Measurements from ENCODE around the gene NFATC4. TPM values are rescaled to one million over a fixed set of nuclear protein-coding genes. Genes with fewer than 3 reads are reported as not detected.

The NFATC4 gene
- total and polyA plus RNA-seq, 2 of the 4 experiments (the other 2 are of a cell fraction), result 15.6 to 35.8 TPM

- Histone ChIP-seq H3K9me3 (ENCODE audit: control insufficient read depth, insufficient read depth, low read length) (no peaks in the 10 kb centered on the region), H2AFZ (replicated peaks; ENCODE audit: low read length, poor library complexity) (no peak overlapping the region), H3K14ac (replicated peaks; ENCODE audit: low read depth, low read length) (no peak overlapping the region), H3K4ac (ENCODE audit: low read depth, low read length) (0 out of 2 replicates have a peak overlapping the region, but pooled peaks have one; percentile 15), H2BK15ac (ENCODE audit: low read depth, low read length) (no peak overlapping the region), H3K4me2 (ENCODE audit: low read depth, low read length) (no peak overlapping the region), H2BK120ac (ENCODE audit: low read depth, low read length) (no peak overlapping the region), H3K36me3 (ENCODE audit: control insufficient read depth, insufficient read depth, low read length) (peaks cover 4% of the 10 kb centered on the region; the same call in 1 of the 2 replicates), H4K91ac (ENCODE audit: insufficient read depth, low read depth, low read length) (no peak overlapping the region), H4K20me1 (ENCODE audit: insufficient read depth, low read length) (peaks cover 11% of the 10 kb centered on the region), H3K4me3 (ENCODE audit: insufficient read depth, low read depth, low read length) (no peak overlapping the region), H2BK20ac (ENCODE audit: low read depth, low read length) (0 out of 2 replicates have a peak overlapping the region, but pooled peaks have one; percentile 47), H3K9me1 (ENCODE audit: insufficient read depth, low read length) (peaks cover 5% of the 10 kb centered on the region), H2AK5ac (ENCODE audit: low read depth, low read length) (peak overlapping the region; percentile 28; the same call in 1 of the 2 replicates), H2BK5ac (ENCODE audit: low read depth, low read length, poor library complexity, severe bottlenecking) (no peak overlapping the region), H4K5ac (ENCODE audit: low read depth, low read length) (no peak overlapping the region), H3K56ac (ENCODE audit: extremely low read depth, insufficient read depth, low read length) (no peak overlapping the region), H3K23ac (ENCODE audit: low read depth, low read length) (no peak overlapping the region), H3K4me1 (ENCODE audit: control insufficient read depth, insufficient read depth, low read length) (peaks cover 13% of the 10 kb centered on the region; the same call in 1 of the 2 replicates), H3K27me3 (ENCODE audit: control insufficient read depth, insufficient read depth, low read length) (peaks cover 10% of the 10 kb centered on the region), H3K79me1 (ENCODE audit: low read depth in 1 of 2, low read length in 2 of 2) (peaks cover 7 to 27% of the 10 kb centered on the region in 2 experiments; a peak in 3 of 4 replicates), H3K18ac (ENCODE audit: low read depth, low read length) (no peak overlapping the region), H3K27ac (ENCODE audit: insufficient read depth, low read length) (no peak overlapping the region), H2AK9ac (replicated peaks; ENCODE audit: low read depth, low read length, poor library complexity) (peak overlapping the region; percentile 9), H4K8ac (ENCODE audit: low read depth in 2 of 2, low read length in 2 of 2) (no peak overlapping the region), H3K9ac (ENCODE audit: low read depth, low read length) (no peak overlapping the region)
- CTCF ChIA-PET, result no interaction called here
- 67% methylated on average over 3 of the region's 8 CpGs; no CpG with 5 or more reads in 1 of the 2 experiments for WGBS, 2 experiments (ENCODE audit: extremely low coverage in 2 of 2, insufficient read length in 1 of 2)
- no peak for ATAC-seq (ENCODE audit: low read depth)
- BruUV-seq (replicated peaks), result no TSS peak
- DNase-seq, result no peak
- POLR2A ChIA-PET (ENCODE audit: unreplicated experiment), result no interaction called here
- dilution Hi-C loops (cut with HindIII; ENCODE audit: low sequenced_read_pairs, unreplicated experiment) (no loop called here), in situ Hi-C loops (cut with MboI; ENCODE audit: low sequenced_read_pairs) (loop anchor here (25.0 kb wide), 1 partner anchor 1115 kb away; the partner anchor contains the start of genes BCL2L2, PABPN1 and PPP1R3E), intact Hi-C loops (cut with micrococcal nuclease) (no loop called here)
- TF ChIP-seq NFE2L2 (IDR thresholded peaks at IDR 0.05; ENCODE audit: low read depth, low read length), result no peak
- TF ChIP-seq USF2 (IDR thresholded peaks at IDR 0.05; ENCODE audit: low read depth, low read length), result no peak
- no peak for TF ChIP-seq CTCF (conservative IDR thresholded peaks at IDR 0.05; ENCODE audit: low read depth, low read length)
- TF ChIP-seq CEBPB (IDR thresholded peaks at IDR 0.05; ENCODE audit: low read depth, low read length), result no peak
- TF ChIP-seq FOS (IDR thresholded peaks at IDR 0.05; ENCODE audit: low read depth, low read length), result no peak
- TF ChIP-seq RCOR1 (IDR thresholded peaks at IDR 0.05; ENCODE audit: insufficient replicate concordance, low read length), result no peak
- no peak for TF ChIP-seq CHD1 (IDR thresholded peaks at IDR 0.05; ENCODE audit: low read depth, low read length)
- TF ChIP-seq SMC3 (IDR thresholded peaks at IDR 0.05; ENCODE audit: low read depth, low read length), result no peak
- TF ChIP-seq BHLHE40 (IDR thresholded peaks at IDR 0.05; ENCODE audit: low read depth, low read length), result no peak
- no peak for TF ChIP-seq POLR2A (IDR thresholded peaks at IDR 0.05; ENCODE audit: low read depth, low read length)
- no peak for TF ChIP-seq ELK1 (IDR thresholded peaks at IDR 0.05; ENCODE audit: borderline replicate concordance, low read depth, low read length)
- no peak for TF ChIP-seq MXI1 (IDR thresholded peaks at IDR 0.05; ENCODE audit: borderline replicate concordance, low read depth, low read length)
- no peak for TF ChIP-seq RAD21 (IDR thresholded peaks at IDR 0.05; ENCODE audit: low read length)
- TF ChIP-seq MAZ (IDR thresholded peaks at IDR 0.05; ENCODE audit: borderline replicate concordance, low read depth, low read length), result no peak
- no peak for TF ChIP-seq MAFK (IDR thresholded peaks at IDR 0.05; ENCODE audit: low read depth, low read length)
Measured at GRCh38 chr14:24426912-24427536, 59.0 kb downstream of the NFATC4 start.

Data from IMR-90 (cell line).